HG03135 (cell line): Measurements from ENCODE around the gene DHFR2.
A peak's percentile ranks its signal among the peaks of the same experiment; 100 is the strongest.
"Not testable (repeated sequence)": the region's sequence is repeated elsewhere in the genome, so short reads cannot be mapped to it uniquely, and the experiment has no call there.

Experiments used
- ATAC-seq: cut with Tn5 transposase; IDR thresholded peaks from one replicate; pipeline ENCODE4 v1.9.1; 2021; ENCODE audit warnings: mild to moderate bottlenecking, moderate library complexity; ENCODE audit not compliant: unreplicated experiment

DHFR2 gene

GRCh38 chr3:94062513-94063404, at the start of gene DHFR2, which contains the start of gene NSUN3:
Gene DHFR2 (minus strand): TSS chr3:94062916. CDS start chr3:94061511, 1,405 bp downstream.
Gene NSUN3 (plus strand): TSS chr3:94063061. CDS start chr3:94063127, 66 bp downstream.
- peak; percentile 94 for ATAC-seq

- ATAC-seq: no peak
Measured at GRCh38 chr3:94110854-94111253, 48.1 kb upstream of the DHFR2 start.

- ATAC-seq: not testable (repeated sequence)
Measured at GRCh38 chr3:94110232-94110631, 47.5 kb upstream of the DHFR2 start.

- ATAC-seq: no peak
Measured at GRCh38 chr3:94106268-94106667, 43.6 kb upstream of the DHFR2 start.

- no peak for ATAC-seq
Measured at GRCh38 chr3:94101860-94102259, 39.1 kb upstream of the DHFR2 start.

GRCh38 chr3:94099311-94099710, 36.6 kb upstream of the DHFR2 start:
- no peak for ATAC-seq

- ATAC-seq: no peak
Measured at GRCh38 chr3:94098452-94098851, 35.7 kb upstream of the DHFR2 start.

- no peak for ATAC-seq
Measured at GRCh38 chr3:94095111-94095510, 32.4 kb upstream of the DHFR2 start.

- no peak for ATAC-seq
Measured at GRCh38 chr3:94093151-94093550, 30.4 kb upstream of the DHFR2 start.

- no peak for ATAC-seq
Measured at GRCh38 chr3:94092086-94092485, 29.4 kb upstream of the DHFR2 start.

- no peak for ATAC-seq
Measured at GRCh38 chr3:94089126-94089525, 26.4 kb upstream of the DHFR2 start.

- no peak for ATAC-seq
Measured at GRCh38 chr3:94083261-94083660, 20.5 kb upstream of the DHFR2 start.

GRCh38 chr3:94082391-94082937, 19.7 kb upstream of the DHFR2 start:
- no peak for ATAC-seq

GRCh38 chr3:94081884-94082283, 19.2 kb upstream of the DHFR2 start:
- ATAC-seq: no peak

GRCh38 chr3:94080552-94080951, 17.8 kb upstream of the DHFR2 start:
- ATAC-seq: not testable (repeated sequence)

GRCh38 chr3:94076055-94076454, 13.3 kb upstream of the DHFR2 start:
- no peak for ATAC-seq

- peak; percentile 87 for ATAC-seq
Measured at GRCh38 chr3:94071713-94072284, 9.1 kb upstream of the DHFR2 start.

- ATAC-seq: peak; percentile 55
Measured at GRCh38 chr3:94070341-94070911, 7.7 kb upstream of the DHFR2 start.

GRCh38 chr3:94069194-94069813, 6.6 kb upstream of the DHFR2 start:
- ATAC-seq: no peak

GRCh38 chr3:94066506-94067500, 4.1 kb upstream of the DHFR2 start:
- no peak for ATAC-seq
